GM10266 (cell line): ENCODE data around the gene SUN5.

Experiments used
- DNase-seq: peaks from one replicate; pipeline ENCODE4 v3.0.0; 2012; ENCODE audit errors: extremely low spot score
- CTCF ChIP-seq: IDR thresholded peaks from 2 replicates; pipeline ENCODE4 v1.5.1; 2012; ENCODE audit warnings: mild to moderate bottlenecking, low read depth; ENCODE audit not compliant: control insufficient read depth, insufficient read depth; ENCODE audit errors: missing control alignments

The SUN5 gene

GRCh38 chr20:33017542-33017941 is 13.3 kb upstream of the SUN5 start:
- no peak for TF ChIP-seq CTCF
- no peak for DNase-seq

GRCh38 chr20:33016581-33017109 is 12.4 kb upstream of the SUN5 start:
- no peak for DNase-seq
- TF ChIP-seq CTCF = no peak

GRCh38 chr20:33015700-33016580 is 11.7 kb upstream of the SUN5 start:
- DNase-seq = no peak
- no peak for TF ChIP-seq CTCF

- TF ChIP-seq CTCF = no peak
- DNase-seq = no peak
These were observed 10.9 kb upstream of the SUN5 start for GRCh38 chr20:33015114-33015484.

- TF ChIP-seq CTCF = no peak
- DNase-seq = no peak
These were observed 10.3 kb upstream of the SUN5 start for GRCh38 chr20:33014336-33015113.

GRCh38 chr20:33013701-33014326 is 9.6 kb upstream of the SUN5 start:
- no peak for DNase-seq
- TF ChIP-seq CTCF = no peak
